HepG2 (cell line): Measurements from ENCODE around the gene GPX2. TPM values are rescaled to one million over a fixed set of nuclear protein-coding genes. Genes with fewer than 3 reads are reported as not detected.

ENCODE experiments used
- GATA4 ChIP-seq: sonication (generic); IDR thresholded peaks from 2 replicates; pipeline ENCODE4 v1.6.1; 2016; ENCODE audit warnings: antibody characterized with exemption, low read depth, borderline replicate concordance
- ISL2 ChIP-seq: sonication (generic); formaldehyde crosslinking; IDR thresholded peaks from 2 replicates; pipeline ENCODE4 v1.5.0; 2020; ENCODE audit warnings: missing genetic modification reagents
- JUND ChIP-seq: sonication (generic); formaldehyde crosslinking; IDR thresholded peaks from 2 replicates; pipeline ENCODE4 v1.8.0; 2022; ENCODE audit warnings: mild to moderate bottlenecking, missing genetic modification reagents
- KAT2B ChIP-seq: fragments of 150-350 bp; IDR thresholded peaks from 2 replicates; pipeline ENCODE4 v1.6.1; 2014; ENCODE audit warnings: low read depth, low read length, borderline replicate concordance
- RFX3 ChIP-seq: IDR thresholded peaks from 2 replicates; pipeline ENCODE4 v1.6.1; 2016; ENCODE audit warnings: missing biosample characterization, missing genetic modification reagents
- RFX5 ChIP-seq: IDR thresholded peaks from 2 replicates; pipeline ENCODE4 v1.6.1; 2011; ENCODE audit warnings: low read depth, low read length, improper control_type of control experiment
- SIN3B ChIP-seq: fragments of 150-350 bp; IDR thresholded peaks from 2 replicates; pipeline ENCODE4 v1.6.1; 2014; ENCODE audit warnings: low read length
- U2AF1 ChIP-seq: fragments of 200-400 bp; formaldehyde crosslinking; optimal IDR thresholded peaks from 2 replicates; pipeline ENCODE3; 2017; ENCODE audit warnings: mild to moderate bottlenecking, low read depth, low read length
- ZFP36L2 ChIP-seq: sonication (generic); formaldehyde crosslinking; IDR thresholded peaks from 2 replicates; pipeline ENCODE4 v1.4.0; 2020; ENCODE audit warnings: missing genetic modification reagents
- ZNF558 ChIP-seq: sonication (generic); formaldehyde crosslinking; IDR thresholded peaks from 2 replicates; pipeline ENCODE4 v1.9.0; 2022; ENCODE audit warnings: mild to moderate bottlenecking, missing genetic modification reagents, borderline replicate concordance
- polyA plus RNA-seq, 8 experiments: library from polyadenylated mRNA; depleted of rRNA in 3 of 8; stranded (reverse) in 7 of 8; unstranded in 1 of 8; fragments of >200 nt; fragmentation: Illumina TruSeq in 4 of 8; extraction: Trizol in 4 of 8; gene quantifications; 2 replicates each; pipeline versions ENCODE4 v1.2.1 to v1.2.3, GENCODE V29; 2011 to 2016; ENCODE audit warnings: low read depth in 4 of 8, missing spikeins in 1 of 8, mixed read lengths in 1 of 8; ENCODE audit not compliant: insufficient read depth in 1 of 8
- total RNA-seq, 5 experiments: library from RNA; depleted of rRNA; stranded (reverse); fragments of >200 nt; fragmentation: Illumina TruSeq; extraction: Trizol; gene quantifications; 2 replicates each; pipeline ENCODE4 v1.2.3, GENCODE V29; 2016; ENCODE audit warnings: low read depth in 1 of 5
- TF ChIP-seq, protein P1 (sequence below), 2 experiments: fragments of 450-650 bp in 1 of 2; sonication (generic) in 1 of 2; formaldehyde crosslinking in 1 of 2; IDR thresholded peaks; 2 replicates each; pipeline versions ENCODE4 v1.6.1 to v1.8.0; 2016 to 2022; ENCODE audit warnings: antibody characterized with exemption in 1 of 2, mild to moderate bottlenecking in 1 of 2, missing genetic modification reagents in 1 of 2
- TF ChIP-seq, protein P2 (sequence below): sonication (generic); formaldehyde crosslinking; IDR thresholded peaks from 2 replicates; pipeline ENCODE4 v1.8.1; 2023; ENCODE audit warnings: mild to moderate bottlenecking, missing genetic modification reagents
- TF ChIP-seq, protein P3 (sequence below): sonication (generic); formaldehyde crosslinking; IDR thresholded peaks from 2 replicates; pipeline ENCODE4 v1.5.0; 2020; ENCODE audit warnings: mild to moderate bottlenecking, missing genetic modification reagents, moderate library complexity

The GPX2 gene
- total and polyA plus RNA-seq, 2 of the 13 experiments (the other 11 are each of a cell fraction or from before 2014, with no cell fraction given), result 526 to 674 TPM

- TF ChIP-seq, protein P1, sequence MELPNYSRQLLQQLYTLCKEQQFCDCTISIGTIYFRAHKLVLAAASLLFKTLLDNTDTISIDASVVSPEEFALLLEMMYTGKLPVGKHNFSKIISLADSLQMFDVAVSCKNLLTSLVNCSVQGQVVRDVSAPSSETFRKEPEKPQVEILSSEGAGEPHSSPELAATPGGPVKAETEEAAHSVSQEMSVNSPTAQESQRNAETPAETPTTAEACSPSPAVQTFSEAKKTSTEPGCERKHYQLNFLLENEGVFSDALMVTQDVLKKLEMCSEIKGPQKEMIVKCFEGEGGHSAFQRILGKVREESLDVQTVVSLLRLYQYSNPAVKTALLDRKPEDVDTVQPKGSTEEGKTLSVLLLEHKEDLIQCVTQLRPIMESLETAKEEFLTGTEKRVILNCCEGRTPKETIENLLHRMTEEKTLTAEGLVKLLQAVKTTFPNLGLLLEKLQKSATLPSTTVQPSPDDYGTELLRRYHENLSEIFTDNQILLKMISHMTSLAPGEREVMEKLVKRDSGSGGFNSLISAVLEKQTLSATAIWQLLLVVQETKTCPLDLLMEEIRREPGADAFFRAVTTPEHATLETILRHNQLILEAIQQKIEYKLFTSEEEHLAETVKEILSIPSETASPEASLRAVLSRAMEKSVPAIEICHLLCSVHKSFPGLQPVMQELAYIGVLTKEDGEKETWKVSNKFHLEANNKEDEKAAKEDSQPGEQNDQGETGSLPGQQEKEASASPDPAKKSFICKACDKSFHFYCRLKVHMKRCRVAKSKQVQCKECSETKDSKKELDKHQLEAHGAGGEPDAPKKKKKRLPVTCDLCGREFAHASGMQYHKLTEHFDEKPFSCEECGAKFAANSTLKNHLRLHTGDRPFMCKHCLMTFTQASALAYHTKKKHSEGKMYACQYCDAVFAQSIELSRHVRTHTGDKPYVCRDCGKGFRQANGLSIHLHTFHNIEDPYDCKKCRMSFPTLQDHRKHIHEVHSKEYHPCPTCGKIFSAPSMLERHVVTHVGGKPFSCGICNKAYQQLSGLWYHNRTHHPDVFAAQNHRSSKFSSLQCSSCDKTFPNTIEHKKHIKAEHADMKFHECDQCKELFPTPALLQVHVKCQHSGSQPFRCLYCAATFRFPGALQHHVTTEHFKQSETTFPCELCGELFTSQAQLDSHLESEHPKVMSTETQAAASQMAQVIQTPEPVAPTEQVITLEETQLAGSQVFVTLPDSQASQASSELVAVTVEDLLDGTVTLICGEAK (IDR thresholded peaks at IDR 0.05), result no peak
- TF ChIP-seq, protein P1 (CRISPR knock-in tag; IDR thresholded peaks at IDR 0.05), result peak; percentile 88
- no peak for TF ChIP-seq ZFP36L2 (CRISPR knock-in tag)
- TF ChIP-seq SIN3B, result peak; percentile 57; the same call in 1 of the 2 replicates
- TF ChIP-seq ZNF558 (CRISPR knock-in tag), result peak; percentile 86; the same call in 1 of the 2 replicates
- TF ChIP-seq U2AF1, result peak; percentile 85
- TF ChIP-seq RFX3, result no peak
- peak; percentile 73; the same call in 1 of the 2 replicates for TF ChIP-seq JUND (CRISPR knock-in tag)
- TF ChIP-seq ISL2 (CRISPR knock-in tag), result peak; percentile 34
- peak; percentile 17; the same call in 1 of the 2 replicates for TF ChIP-seq GATA4
- no peak for TF ChIP-seq RFX5
- TF ChIP-seq, protein P2, sequence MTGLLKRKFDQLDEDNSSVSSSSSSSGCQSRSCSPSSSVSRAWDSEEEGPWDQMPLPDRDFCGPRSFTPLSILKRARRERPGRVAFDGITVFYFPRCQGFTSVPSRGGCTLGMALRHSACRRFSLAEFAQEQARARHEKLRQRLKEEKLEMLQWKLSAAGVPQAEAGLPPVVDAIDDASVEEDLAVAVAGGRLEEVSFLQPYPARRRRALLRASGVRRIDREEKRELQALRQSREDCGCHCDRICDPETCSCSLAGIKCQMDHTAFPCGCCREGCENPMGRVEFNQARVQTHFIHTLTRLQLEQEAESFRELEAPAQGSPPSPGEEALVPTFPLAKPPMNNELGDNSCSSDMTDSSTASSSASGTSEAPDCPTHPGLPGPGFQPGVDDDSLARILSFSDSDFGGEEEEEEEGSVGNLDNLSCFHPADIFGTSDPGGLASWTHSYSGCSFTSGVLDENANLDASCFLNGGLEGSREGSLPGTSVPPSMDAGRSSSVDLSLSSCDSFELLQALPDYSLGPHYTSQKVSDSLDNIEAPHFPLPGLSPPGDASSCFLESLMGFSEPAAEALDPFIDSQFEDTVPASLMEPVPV (CRISPR knock-in tag), result peak; percentile 90
- TF ChIP-seq KAT2B, result no peak
- TF ChIP-seq, protein P3, sequence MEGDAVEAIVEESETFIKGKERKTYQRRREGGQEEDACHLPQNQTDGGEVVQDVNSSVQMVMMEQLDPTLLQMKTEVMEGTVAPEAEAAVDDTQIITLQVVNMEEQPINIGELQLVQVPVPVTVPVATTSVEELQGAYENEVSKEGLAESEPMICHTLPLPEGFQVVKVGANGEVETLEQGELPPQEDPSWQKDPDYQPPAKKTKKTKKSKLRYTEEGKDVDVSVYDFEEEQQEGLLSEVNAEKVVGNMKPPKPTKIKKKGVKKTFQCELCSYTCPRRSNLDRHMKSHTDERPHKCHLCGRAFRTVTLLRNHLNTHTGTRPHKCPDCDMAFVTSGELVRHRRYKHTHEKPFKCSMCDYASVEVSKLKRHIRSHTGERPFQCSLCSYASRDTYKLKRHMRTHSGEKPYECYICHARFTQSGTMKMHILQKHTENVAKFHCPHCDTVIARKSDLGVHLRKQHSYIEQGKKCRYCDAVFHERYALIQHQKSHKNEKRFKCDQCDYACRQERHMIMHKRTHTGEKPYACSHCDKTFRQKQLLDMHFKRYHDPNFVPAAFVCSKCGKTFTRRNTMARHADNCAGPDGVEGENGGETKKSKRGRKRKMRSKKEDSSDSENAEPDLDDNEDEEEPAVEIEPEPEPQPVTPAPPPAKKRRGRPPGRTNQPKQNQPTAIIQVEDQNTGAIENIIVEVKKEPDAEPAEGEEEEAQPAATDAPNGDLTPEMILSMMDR (CRISPR knock-in tag), result peak; percentile 96
Measured at GRCh38 chr14:64986648-64987437, 44.3 kb upstream of the GPX2 start, which contains the start of gene FNTB (continued).
